Endothelial cell of umbilical vein (primary cell): ENCODE results near the gene STAT2. TPM values are rescaled to one million over a fixed set of nuclear protein-coding genes. Genes with fewer than 3 reads are reported as not detected.

Source experiments
- BruUV-seq: library from RNA; stranded (reverse); fragments of 400-500 nt; replicated peaks from 2 replicates; lab custom pipeline; 2021; lab: Mats Ljungman, UMichigan
- CTCF ChIA-PET: fragments of 300-600, 350-600 bp; sonication (Branson Sonifier 250); formaldehyde crosslinking; loops from one replicate; lab custom pipeline; 2021; ENCODE audit warnings: antibody characterized with exemption, inconsistent platforms; lab: Charles Lee
- POLR2A ChIA-PET: fragments of 300-600, 350-600 bp; sonication (Branson Sonifier 250); formaldehyde crosslinking; loops from one replicate; lab custom pipeline; 2021; ENCODE audit warnings: antibody characterized with exemption, inconsistent platforms; lab: Charles Lee
- DNase-seq: peaks from one replicate; pipeline ENCODE4 v3.0.0-alpha.2; 2011; ENCODE audit warnings: low read depth, low spot score
- FAIRE-seq: peaks from 2 replicates; lab custom pipeline; 2011; peaks lifted over from hg19 to GRCh38; lab: Jason Lieb, UNC
- H2AFZ ChIP-seq: 2 replicates; pipeline ENCODE4 v1.6.0; 2012; ENCODE audit warnings: low read depth, low read length, control low read depth, inconsistent platforms
- H3K27ac ChIP-seq: 2 replicates; pipeline ENCODE4 v1.5.1; 2011; ENCODE audit warnings: low read depth, mild to moderate bottlenecking, control low read depth, low read length, moderate library complexity; ENCODE audit not compliant: insufficient read depth
- H3K27me3 ChIP-seq, 2 experiments: 2 replicates each; pipeline versions ENCODE4 v1.6.0 to v1.6.1; 2011; ENCODE audit warnings: low read length in 2 of 2, mixed read lengths in 1 of 2; ENCODE audit not compliant: control insufficient read depth in 2 of 2, insufficient read depth in 2 of 2
- H3K36me3 ChIP-seq, 2 experiments: 2 replicates in 1 of 2; 3 replicates in 1 of 2; pipeline ENCODE4 v1.5.1; 2011; ENCODE audit warnings: low read length in 2 of 2, mild to moderate bottlenecking in 1 of 2, moderate library complexity in 1 of 2; ENCODE audit not compliant: control insufficient read depth in 2 of 2, insufficient read depth in 2 of 2; ENCODE audit errors: extremely low read depth in 1 of 2
- H3K4me1 ChIP-seq: 3 replicates; pipeline ENCODE4 v1.5.1; 2011; ENCODE audit warnings: mild to moderate bottlenecking, low read length; ENCODE audit not compliant: control insufficient read depth, insufficient read depth; ENCODE audit errors: extremely low read depth
- H3K4me2 ChIP-seq: 2 replicates; pipeline ENCODE4 v1.6.1; 2011; ENCODE audit warnings: low read length, control low read depth, mixed read lengths; ENCODE audit not compliant: insufficient read depth
- H3K4me3 ChIP-seq, 3 experiments: fragments of 200-600 bp in 1 of 3; sonication (generic), shearing (Covaris generic) in 1 of 3; replicated peaks in 1 of 3; 2 replicates each; pipeline ENCODE4 v1.5.1; 2011 to 2016; ENCODE audit warnings: control low read depth in 3 of 3, low read length in 3 of 3, mild to moderate bottlenecking in 2 of 3, inconsistent platforms in 1 of 3, low read depth in 1 of 3, moderate library complexity in 1 of 3; ENCODE audit not compliant: insufficient read depth in 1 of 3
- H3K79me2 ChIP-seq: 2 replicates; pipeline ENCODE4 v1.6.0; 2012; ENCODE audit warnings: low read length, inconsistent platforms; ENCODE audit not compliant: control insufficient read depth, insufficient read depth
- H3K9ac ChIP-seq: replicated peaks from 2 replicates; pipeline ENCODE3; 2011; ENCODE audit warnings: low read length, control low read depth; ENCODE audit not compliant: insufficient read depth; ENCODE audit errors: extremely low read depth
- H3K9me1 ChIP-seq: replicated peaks from 3 replicates; pipeline ENCODE4 v1.6.0; 2011; ENCODE audit warnings: mild to moderate bottlenecking, low read length; ENCODE audit not compliant: control insufficient read depth, insufficient read depth; ENCODE audit errors: extremely low read depth
- H3K9me3 ChIP-seq: replicated peaks from 2 replicates; pipeline ENCODE4 v1.5.1; 2012; ENCODE audit warnings: low read length, inconsistent platforms; ENCODE audit not compliant: control insufficient read depth, insufficient read depth
- H4K20me1 ChIP-seq: replicated peaks from 2 replicates; pipeline ENCODE3; 2011; ENCODE audit warnings: mild to moderate bottlenecking, low read length; ENCODE audit not compliant: control insufficient read depth, insufficient read depth; ENCODE audit errors: extremely low read depth
- EZH2 ChIP-seq: IDR thresholded peaks from 2 replicates; pipeline ENCODE4 v1.6.1; 2012; ENCODE audit warnings: borderline replicate concordance, low read depth, mild to moderate bottlenecking, moderate library complexity, low read length, inconsistent platforms; ENCODE audit not compliant: severe bottlenecking
- FOS ChIP-seq: IDR thresholded peaks from 2 replicates; pipeline ENCODE4 v1.6.1; 2011; ENCODE audit warnings: mild to moderate bottlenecking, low read length, moderate library complexity, borderline replicate concordance; ENCODE audit not compliant: insufficient read depth
- GATA2 ChIP-seq: IDR thresholded peaks from 2 replicates; pipeline ENCODE4 v1.7.0; 2011; ENCODE audit warnings: low read depth, mild to moderate bottlenecking, moderate library complexity, mixed read lengths, low read length; ENCODE audit not compliant: insufficient read length, insufficient read depth
- JUN ChIP-seq: IDR thresholded peaks from 2 replicates; pipeline ENCODE4 v1.6.1; 2011; ENCODE audit warnings: borderline replicate concordance, low read depth; ENCODE audit not compliant: insufficient read length, insufficient read depth
- MYC ChIP-seq: IDR thresholded peaks from one replicate; pipeline ENCODE4 v1.6.1; 2011; ENCODE audit warnings: mild to moderate bottlenecking, low read depth, low read length
- POLR2A ChIP-seq: IDR thresholded peaks from 2 replicates; pipeline ENCODE4 v1.6.1; 2012; ENCODE audit warnings: low read depth, mild to moderate bottlenecking, control low read depth, low read length
- POLR2AphosphoS5 ChIP-seq: IDR thresholded peaks from 2 replicates; pipeline ENCODE4 v1.6.1; 2012; ENCODE audit warnings: low read depth, mild to moderate bottlenecking, control low read depth, low read length, moderate library complexity; ENCODE audit not compliant: insufficient read depth
- dilution Hi-C: fragments of 300-500 bp; cut with MboI; formaldehyde crosslinking; loops from one replicate; pipeline ENCODE4 v1.15.0; 2019; ENCODE audit warnings: low sequenced_read_pairs; ENCODE audit not compliant: extremely low pct_ligation_motif_present
- intact Hi-C: fragments of 100-400 bp; cut with micrococcal nuclease; formaldehyde crosslinking; loops from one replicate; pipeline ENCODE4 v1.10.0; 2022
- polyA plus RNA-seq, 4 experiments: library from polyadenylated mRNA; depleted of rRNA in 3 of 4; stranded (reverse) in 3 of 4; unstranded in 1 of 4; fragments of >200 nt; gene quantifications; 2 replicates each; pipeline versions ENCODE4 v1.2.1 to v1.2.3, GENCODE V29; 2011 to 2012; ENCODE audit warnings: missing spikeins in 1 of 4
- total RNA-seq: library from RNA; stranded (reverse); gene quantifications from 2 replicates; pipeline ENCODE4 v1.2.3, GENCODE V29; 2021
- TF ChIP-seq, protein P1 (sequence below): IDR thresholded peaks from 2 replicates; pipeline ENCODE4 v1.6.1; 2011; ENCODE audit not compliant: insufficient read depth, insufficient read length
- TF ChIP-seq, protein P2 (sequence below), 2 donors: IDR thresholded peaks; 1 replicate in 1 of 2; 2 replicates in 1 of 2; pipeline ENCODE4 v1.5.1; 2011; ENCODE audit warnings: low read length in 2 of 2, mild to moderate bottlenecking in 2 of 2, moderate library complexity in 2 of 2, control low read depth in 1 of 2, inconsistent platforms in 1 of 2, low read depth in 1 of 2; ENCODE audit not compliant: insufficient read depth in 1 of 2; ENCODE audit errors: extremely low read depth in 1 of 2

The STAT2 gene
- total and polyA plus RNA-seq, 2 donors (not counting 3 experiments of a cell fraction or from before 2014, with no cell fraction given), result 62.8 to 66.5 TPM

DNA sequence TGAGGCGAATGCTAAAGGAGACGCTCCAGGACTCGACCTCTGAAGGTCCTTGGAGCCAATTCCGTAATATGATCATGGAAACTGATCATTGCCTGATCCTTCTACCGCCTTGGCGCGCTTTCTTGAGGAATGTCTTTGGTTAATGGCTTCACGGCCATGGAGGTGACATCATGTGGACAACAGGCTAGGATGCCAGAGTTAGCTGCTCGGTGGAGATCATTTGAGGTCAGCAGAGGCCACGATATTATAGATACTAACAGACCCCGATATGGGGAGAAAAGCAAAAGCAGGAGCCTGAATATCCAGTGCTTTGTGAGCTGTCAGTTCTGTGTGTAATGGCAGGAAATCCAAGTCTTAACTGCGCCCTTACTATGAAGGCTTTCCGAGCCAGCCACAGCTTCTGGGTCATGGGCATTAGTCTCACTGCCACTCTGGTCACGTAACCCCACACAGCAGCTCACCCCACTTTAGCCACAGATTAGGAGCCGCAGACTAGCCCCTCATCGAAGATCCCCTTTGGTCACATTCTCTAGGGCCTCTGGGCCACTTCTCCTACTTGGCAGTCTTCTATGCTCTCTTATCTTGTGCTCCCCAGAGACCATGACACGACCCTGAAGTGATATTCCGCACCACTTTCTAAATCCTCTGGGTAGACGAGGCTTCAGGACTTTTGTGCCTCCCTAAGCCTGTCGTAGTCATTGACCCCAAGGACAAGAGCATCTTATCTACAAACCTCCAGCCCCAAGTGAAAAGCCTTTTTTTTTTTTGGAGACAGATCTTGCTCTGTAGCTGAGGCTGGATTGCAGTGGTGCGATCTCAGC, 59.1 kb downstream of the STAT2 start:
- peak overlapping the region in 2 of 3 experiments; percentile 67 to 88 for H3K4me3 ChIP-seq
- peaks cover 2% of the 10 kb centered on the region for H4K20me1 ChIP-seq
- DNase-seq (no peak), FAIRE-seq (no peak)
- dilution Hi-C loops (no loop called here), intact Hi-C loops (loop anchor here (1.0 kb wide), 7 partner anchors 15 to 183 kb away; partner anchors contain the start of genes PAN2 and ZC3H10)
- TF ChIP-seq MYC (no peak), FOS (no peak), POLR2AphosphoS5 (no peak), JUN (no peak), GATA2 (no peak), POLR2A (no peak), EZH2 (no peak)
- TF ChIP-seq, protein P1, sequence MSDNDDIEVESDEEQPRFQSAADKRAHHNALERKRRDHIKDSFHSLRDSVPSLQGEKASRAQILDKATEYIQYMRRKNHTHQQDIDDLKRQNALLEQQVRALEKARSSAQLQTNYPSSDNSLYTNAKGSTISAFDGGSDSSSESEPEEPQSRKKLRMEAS, result no peak
- TF ChIP-seq, protein P2, sequence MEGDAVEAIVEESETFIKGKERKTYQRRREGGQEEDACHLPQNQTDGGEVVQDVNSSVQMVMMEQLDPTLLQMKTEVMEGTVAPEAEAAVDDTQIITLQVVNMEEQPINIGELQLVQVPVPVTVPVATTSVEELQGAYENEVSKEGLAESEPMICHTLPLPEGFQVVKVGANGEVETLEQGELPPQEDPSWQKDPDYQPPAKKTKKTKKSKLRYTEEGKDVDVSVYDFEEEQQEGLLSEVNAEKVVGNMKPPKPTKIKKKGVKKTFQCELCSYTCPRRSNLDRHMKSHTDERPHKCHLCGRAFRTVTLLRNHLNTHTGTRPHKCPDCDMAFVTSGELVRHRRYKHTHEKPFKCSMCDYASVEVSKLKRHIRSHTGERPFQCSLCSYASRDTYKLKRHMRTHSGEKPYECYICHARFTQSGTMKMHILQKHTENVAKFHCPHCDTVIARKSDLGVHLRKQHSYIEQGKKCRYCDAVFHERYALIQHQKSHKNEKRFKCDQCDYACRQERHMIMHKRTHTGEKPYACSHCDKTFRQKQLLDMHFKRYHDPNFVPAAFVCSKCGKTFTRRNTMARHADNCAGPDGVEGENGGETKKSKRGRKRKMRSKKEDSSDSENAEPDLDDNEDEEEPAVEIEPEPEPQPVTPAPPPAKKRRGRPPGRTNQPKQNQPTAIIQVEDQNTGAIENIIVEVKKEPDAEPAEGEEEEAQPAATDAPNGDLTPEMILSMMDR (IDR thresholded peaks at IDR 0.05; ENCODE audit: extremely low read depth in 1 of 2, insufficient read depth in 1 of 2, low read depth in 1 of 2, low read length in 2 of 2), result no peak
- H3K4me1 ChIP-seq, result peaks cover 26% of the 10 kb centered on the region
- no peaks in the 10 kb centered on the region for H3K9me1 ChIP-seq
- peak overlapping the region; percentile 73 for H3K4me2 ChIP-seq
- ChIA-PET POLR2A (interaction anchor here (1.1 kb wide), 1 partner anchor 103 kb away, joined by 3 read pairs; no protein-coding TSS in a partner anchor), CTCF (interaction anchor here (0.8 kb wide), 1 partner anchor 14 kb away, joined by 3 read pairs; no protein-coding TSS in a partner anchor)
- H3K27me3 ChIP-seq, result no peaks in the 10 kb centered on the region
- TSS peak; percentile 80 for BruUV-seq
- peak overlapping the region; percentile 27 for H2AFZ ChIP-seq
- H3K27ac ChIP-seq, result peak overlapping the region; percentile 77
- H3K9me3 ChIP-seq, result no peaks in the 10 kb centered on the region
- H3K79me2 ChIP-seq, result peaks cover 41% of the 10 kb centered on the region
- peak overlapping the region; percentile 70 for H3K9ac ChIP-seq
- H3K36me3 ChIP-seq, result no peaks in the 10 kb centered on the region
